ENCODE measurements around the gene KRAS.

Gene KRAS

GRCh38 chr12:25269701-25270100 is 19.0 kb upstream of the KRAS start:
- Histone ChIP-seq H3K4me3 (ENCODE audit: low read length) (no peak overlapping the region), H3K4me1 (ENCODE audit: insufficient read depth, low read length) (peaks cover 3% of the 10 kb centered on the region), H3K27me3 (ENCODE audit: insufficient read depth, low read length) (peaks cover 3% of the 10 kb centered on the region), H3K36me3 (ENCODE audit: insufficient read depth, low read length) (no peaks in the 10 kb centered on the region), H3K9me3 (ENCODE audit: low read length) (no peaks in the 10 kb centered on the region), H2AFZ (ENCODE audit: low read depth, low read length) (no peak overlapping the region)

DNA sequence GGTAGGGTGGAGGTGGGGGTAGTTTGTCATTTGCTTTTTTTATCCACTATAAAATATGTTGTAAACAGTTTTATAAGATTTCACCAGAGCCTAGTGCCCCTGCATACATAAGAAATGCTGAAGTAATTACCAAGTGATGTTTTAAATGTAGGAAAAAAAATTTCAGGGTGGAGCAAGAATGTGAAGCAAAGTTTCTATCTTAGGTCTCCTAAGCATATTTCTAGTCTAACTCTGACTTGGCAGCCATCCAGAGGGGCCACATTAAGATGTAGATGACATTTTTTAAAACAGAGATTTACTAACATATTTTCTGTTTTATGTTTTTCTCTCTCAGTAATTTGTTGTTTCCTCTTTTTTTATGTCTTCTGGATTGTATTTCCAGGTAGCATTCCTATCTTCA is 15.8 kb upstream of the KRAS start:
- H2AFZ ChIP-seq (ENCODE audit: low read depth, low read length), result no peak overlapping the region
- H3K27me3 ChIP-seq (ENCODE audit: insufficient read depth, low read length), result peaks cover 3% of the 10 kb centered on the region
- H3K4me1 ChIP-seq (ENCODE audit: insufficient read depth, low read length), result peaks cover 17% of the 10 kb centered on the region
- H3K36me3 ChIP-seq (ENCODE audit: insufficient read depth, low read length), result no peaks in the 10 kb centered on the region
- no peaks in the 10 kb centered on the region for H3K9me3 ChIP-seq (ENCODE audit: low read length)
- H3K4me3 ChIP-seq (ENCODE audit: low read length), result no peak overlapping the region

DNA sequence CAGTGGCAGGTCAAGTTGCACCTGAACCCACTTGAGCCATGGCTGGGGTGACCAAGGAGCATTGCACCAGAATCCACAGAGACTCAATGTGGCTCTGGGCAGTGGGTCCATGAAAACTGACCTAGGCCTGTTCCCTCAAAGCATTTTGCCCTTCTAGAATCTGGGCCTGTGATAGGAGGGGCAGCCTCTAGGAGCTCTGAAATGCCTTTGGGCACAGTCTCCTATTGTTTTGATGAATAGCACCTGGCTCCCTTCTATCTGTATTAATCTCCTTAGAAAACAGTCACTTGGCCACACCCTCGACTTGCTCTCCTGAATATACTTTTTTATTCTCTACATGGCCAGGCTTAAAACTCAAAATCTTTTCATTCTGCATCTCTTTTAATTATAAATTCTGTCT is 14.1 kb upstream of the KRAS start:
- Histone ChIP-seq H2AFZ (ENCODE audit: low read depth, low read length) (no peak overlapping the region), H3K4me1 (ENCODE audit: insufficient read depth, low read length) (peaks cover 17% of the 10 kb centered on the region), H3K27me3 (ENCODE audit: insufficient read depth, low read length) (peaks cover 3% of the 10 kb centered on the region), H3K4me3 (ENCODE audit: low read length) (no peak overlapping the region), H3K36me3 (ENCODE audit: insufficient read depth, low read length) (no peaks in the 10 kb centered on the region), H3K9me3 (ENCODE audit: low read length) (no peaks in the 10 kb centered on the region)

DNA sequence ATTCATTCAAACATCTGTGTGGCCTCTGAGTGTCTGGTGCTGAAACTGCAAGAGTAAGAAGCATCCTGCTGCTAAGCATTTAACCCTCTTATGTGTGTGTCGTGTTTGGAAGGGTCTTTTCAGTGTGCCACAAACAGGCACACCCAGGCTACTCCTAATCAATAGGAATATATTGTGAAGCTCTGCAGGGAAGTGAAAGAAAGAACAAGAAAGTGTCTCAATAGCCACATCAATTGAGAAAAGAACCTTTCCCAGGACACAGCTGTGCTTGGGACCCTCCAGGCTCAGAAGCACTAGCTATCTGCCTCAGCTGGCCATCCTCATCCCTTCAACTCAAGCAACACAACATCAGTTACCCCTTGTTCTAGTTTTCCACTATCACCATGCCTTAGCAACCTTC is 13.4 kb upstream of the KRAS start:
- Histone ChIP-seq H3K27me3 (ENCODE audit: insufficient read depth, low read length) (peaks cover 3% of the 10 kb centered on the region), H3K4me3 (ENCODE audit: low read length) (no peak overlapping the region)

GRCh38 chr12:25263594-25263993 is 12.9 kb upstream of the KRAS start:
- Histone ChIP-seq H3K4me1 (ENCODE audit: insufficient read depth, low read length) (peaks cover 17% of the 10 kb centered on the region), H3K4me3 (ENCODE audit: low read length) (no peak overlapping the region), H2AFZ (ENCODE audit: low read depth, low read length) (no peak overlapping the region), H3K9me3 (ENCODE audit: low read length) (no peaks in the 10 kb centered on the region), H3K27me3 (ENCODE audit: insufficient read depth, low read length) (peaks cover 3% of the 10 kb centered on the region), H3K36me3 (ENCODE audit: insufficient read depth, low read length) (no peaks in the 10 kb centered on the region)

More for the DNA sequence above, 13.4 kb upstream of the KRAS start:
- Histone ChIP-seq H3K4me1 (ENCODE audit: insufficient read depth, low read length) (peaks cover 17% of the 10 kb centered on the region), H2AFZ (ENCODE audit: low read depth, low read length) (no peak overlapping the region), H3K36me3 (ENCODE audit: insufficient read depth, low read length) (no peaks in the 10 kb centered on the region), H3K9me3 (ENCODE audit: low read length) (no peaks in the 10 kb centered on the region)

DNA sequence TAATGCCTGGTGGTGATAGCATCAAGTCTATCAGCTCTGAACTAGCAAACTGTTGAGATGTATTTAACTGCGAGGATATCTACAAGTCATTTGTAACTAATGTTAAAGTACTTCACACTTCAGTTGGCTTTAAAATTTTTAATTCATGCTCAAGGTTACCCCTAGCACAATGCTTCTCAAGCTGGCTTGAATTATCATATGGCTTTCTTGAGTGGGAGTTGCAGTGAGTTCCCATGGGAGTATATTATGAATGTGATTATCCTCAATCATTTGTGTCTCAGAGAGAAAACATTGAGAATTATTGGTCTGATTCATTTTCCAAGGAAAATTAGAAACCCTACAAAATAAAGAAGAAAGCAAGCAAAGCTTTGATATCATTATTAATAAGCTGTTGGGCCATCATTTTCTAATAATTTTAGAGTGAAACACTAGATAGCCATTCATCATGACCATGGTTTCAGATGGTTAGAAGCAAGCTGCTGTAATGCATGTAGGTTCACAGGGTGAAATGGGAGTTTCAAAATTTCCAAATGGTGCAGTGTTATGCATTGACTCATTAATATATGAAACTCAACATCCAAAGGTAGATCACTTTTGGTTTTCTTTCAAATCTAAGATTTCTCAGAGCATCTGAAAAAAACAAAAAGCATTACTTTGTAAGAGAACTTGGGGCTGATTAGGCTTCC is 11.8 kb upstream of the KRAS start:
- Histone ChIP-seq H3K4me3 (ENCODE audit: low read length) (no peak overlapping the region), H3K36me3 (ENCODE audit: insufficient read depth, low read length) (no peaks in the 10 kb centered on the region), H2AFZ (ENCODE audit: low read depth, low read length) (no peak overlapping the region), H3K4me1 (ENCODE audit: insufficient read depth, low read length) (peaks cover 17% of the 10 kb centered on the region), H3K9me3 (ENCODE audit: low read length) (no peaks in the 10 kb centered on the region), H3K27me3 (ENCODE audit: insufficient read depth, low read length) (no peaks in the 10 kb centered on the region)

GRCh38 chr12:25257590-25258324 is 7.0 kb upstream of the KRAS start:
- Histone ChIP-seq H3K9me3 (ENCODE audit: low read length) (no peaks in the 10 kb centered on the region), H2AFZ (ENCODE audit: low read depth, low read length) (no peak overlapping the region), H3K27me3 (ENCODE audit: insufficient read depth, low read length) (peaks cover 5% of the 10 kb centered on the region), H3K4me3 (ENCODE audit: low read length) (no peak overlapping the region), H3K36me3 (ENCODE audit: insufficient read depth, low read length) (no peaks in the 10 kb centered on the region), H3K4me1 (ENCODE audit: insufficient read depth, low read length) (peaks cover 3% of the 10 kb centered on the region)

DNA sequence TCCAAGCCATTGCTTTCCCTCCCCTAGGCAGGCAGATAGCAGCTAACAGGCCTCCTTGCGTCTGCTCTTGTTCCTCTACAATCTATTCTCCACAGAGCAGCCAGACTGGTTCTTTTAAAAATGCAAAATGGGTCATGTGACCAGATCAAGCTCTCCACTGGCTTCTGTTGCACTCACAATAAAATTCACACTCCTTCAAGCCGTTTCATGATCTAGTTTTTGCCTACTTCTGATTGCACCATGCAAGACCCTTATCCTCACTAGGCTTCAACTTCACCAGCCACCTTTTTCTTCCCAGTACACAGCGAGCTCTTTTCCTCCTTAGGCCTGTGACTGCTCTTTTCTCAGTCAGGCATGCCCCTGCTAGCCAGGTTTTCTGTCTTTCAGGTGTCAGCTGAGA is 6.1 kb upstream of the KRAS start:
- peaks cover 8% of the 10 kb centered on the region for H3K27me3 ChIP-seq (ENCODE audit: insufficient read depth, low read length)
- no peak overlapping the region for H3K4me3 ChIP-seq (ENCODE audit: low read length)
- peaks cover 5% of the 10 kb centered on the region for H3K4me1 ChIP-seq (ENCODE audit: insufficient read depth, low read length)
- no peak overlapping the region for H2AFZ ChIP-seq (ENCODE audit: low read depth, low read length)
- H3K9me3 ChIP-seq (ENCODE audit: low read length), result no peaks in the 10 kb centered on the region
- no peaks in the 10 kb centered on the region for H3K36me3 ChIP-seq (ENCODE audit: insufficient read depth, low read length)

- Histone ChIP-seq H3K36me3 (ENCODE audit: insufficient read depth, low read length) (no peaks in the 10 kb centered on the region), H3K4me1 (ENCODE audit: insufficient read depth, low read length) (peaks cover 6% of the 10 kb centered on the region), H3K9me3 (ENCODE audit: low read length) (no peaks in the 10 kb centered on the region), H3K27me3 (ENCODE audit: insufficient read depth, low read length) (peaks cover 8% of the 10 kb centered on the region), H3K4me3 (ENCODE audit: low read length) (no peak overlapping the region), H2AFZ (ENCODE audit: low read depth, low read length) (no peak overlapping the region)
Measured at GRCh38 chr12:25256005-25256404, 5.3 kb upstream of the KRAS start.

- H3K4me1 ChIP-seq (ENCODE audit: insufficient read depth, low read length), result peaks cover 12% of the 10 kb centered on the region
- H3K36me3 ChIP-seq (ENCODE audit: insufficient read depth, low read length), result no peaks in the 10 kb centered on the region
- H3K4me3 ChIP-seq (ENCODE audit: low read length), result no peak overlapping the region
- H3K27me3 ChIP-seq (ENCODE audit: insufficient read depth, low read length), result peaks cover 8% of the 10 kb centered on the region
- no peaks in the 10 kb centered on the region for H3K9me3 ChIP-seq (ENCODE audit: low read length)
- H2AFZ ChIP-seq (ENCODE audit: low read depth, low read length), result no peak overlapping the region
Measured at GRCh38 chr12:25254271-25254880, 3.6 kb upstream of the KRAS start.

DNA sequence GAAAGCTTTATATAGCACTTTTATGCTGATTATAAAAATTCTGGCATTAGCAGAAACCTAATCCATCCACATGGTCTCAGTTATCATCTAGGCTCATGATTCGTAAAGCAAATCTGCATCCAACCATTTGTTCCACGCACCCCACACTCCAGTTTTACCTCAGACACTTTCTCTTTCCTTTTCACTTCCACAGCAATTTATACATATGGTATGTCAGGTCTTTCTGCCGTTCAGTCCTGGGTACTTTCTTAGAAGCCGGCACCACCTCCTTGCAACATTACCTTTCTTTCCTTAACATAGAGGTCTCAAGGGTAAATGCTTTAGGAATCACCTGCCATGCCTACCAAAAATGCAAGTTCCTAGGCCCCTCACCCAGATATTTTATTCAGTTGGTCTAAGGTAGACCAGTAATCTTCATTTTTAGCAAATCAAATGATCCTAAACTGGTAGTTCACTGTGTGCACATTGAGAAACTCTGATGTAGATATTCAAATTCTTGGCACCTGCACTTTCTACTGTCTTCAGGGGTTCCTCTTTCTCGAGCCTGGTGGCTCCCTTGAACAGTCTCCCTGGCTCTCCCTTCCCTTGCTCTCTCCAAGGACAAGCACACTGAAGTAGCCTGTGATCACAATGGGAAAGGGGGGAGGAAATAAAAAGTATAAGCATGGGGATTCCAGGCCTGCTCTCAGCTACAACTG is 2.8 kb upstream of the KRAS start:
- H3K4me1 ChIP-seq (ENCODE audit: insufficient read depth, low read length), result peaks cover 12% of the 10 kb centered on the region
- H3K36me3 ChIP-seq (ENCODE audit: insufficient read depth, low read length), result no peaks in the 10 kb centered on the region
- H3K9me3 ChIP-seq (ENCODE audit: low read length), result no peaks in the 10 kb centered on the region
- H3K27me3 ChIP-seq (ENCODE audit: insufficient read depth, low read length), result peaks cover 8% of the 10 kb centered on the region
- no peak overlapping the region for H3K4me3 ChIP-seq (ENCODE audit: low read length)
- no peak overlapping the region for H2AFZ ChIP-seq (ENCODE audit: low read depth, low read length)

GRCh38 chr12:25252946-25253345 is 2.2 kb upstream of the KRAS start:
- no peak overlapping the region for H3K4me3 ChIP-seq (ENCODE audit: low read length)
- H2AFZ ChIP-seq (ENCODE audit: low read depth, low read length), result no peak overlapping the region
- H3K27me3 ChIP-seq (ENCODE audit: insufficient read depth, low read length), result peaks cover 8% of the 10 kb centered on the region
- H3K4me1 ChIP-seq (ENCODE audit: insufficient read depth, low read length), result peaks cover 12% of the 10 kb centered on the region
- H3K9me3 ChIP-seq (ENCODE audit: low read length), result no peaks in the 10 kb centered on the region
- no peaks in the 10 kb centered on the region for H3K36me3 ChIP-seq (ENCODE audit: insufficient read depth, low read length)

- peak overlapping the region; percentile 93 for H2AFZ ChIP-seq (ENCODE audit: low read depth, low read length)
- peaks cover 8% of the 10 kb centered on the region for H3K27me3 ChIP-seq (ENCODE audit: insufficient read depth, low read length)
- no peaks in the 10 kb centered on the region for H3K36me3 ChIP-seq (ENCODE audit: insufficient read depth, low read length)
- peak overlapping the region; percentile 78 for H3K4me3 ChIP-seq (ENCODE audit: low read length)
- peaks cover 9% of the 10 kb centered on the region for H3K4me1 ChIP-seq (ENCODE audit: insufficient read depth, low read length)
- H3K9me3 ChIP-seq (ENCODE audit: low read length), result no peaks in the 10 kb centered on the region
Measured at GRCh38 chr12:25251769-25252168, 1.0 kb upstream of the KRAS start.
